ENCODE results near the gene KIF13A.
"Not testable (repeated sequence)": the region's sequence is repeated elsewhere in the genome, so short reads cannot be mapped to it uniquely, and the experiment has no call there.

Gene KIF13A

DNA sequence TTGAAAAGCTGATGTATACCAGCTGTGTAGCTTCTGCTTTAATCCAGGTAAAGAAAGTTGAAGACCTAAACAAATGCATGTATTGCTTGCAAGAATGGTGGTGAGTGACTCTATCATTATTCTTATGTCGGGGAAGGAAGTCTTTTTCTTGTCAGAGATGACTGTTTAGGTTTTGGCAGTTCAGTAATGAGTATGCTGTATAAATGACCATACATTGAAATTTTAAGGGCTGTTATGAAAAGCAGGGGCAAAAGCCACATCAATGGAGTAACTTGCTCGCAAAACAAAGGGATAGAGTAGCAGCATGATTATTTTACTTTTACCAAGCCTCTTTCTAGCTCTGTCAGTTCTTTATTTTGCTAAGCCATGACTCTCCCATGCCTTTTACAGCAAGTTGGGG lies 224.8 kb downstream of the KIF13A start:
- DNase-seq: no peak

DNA sequence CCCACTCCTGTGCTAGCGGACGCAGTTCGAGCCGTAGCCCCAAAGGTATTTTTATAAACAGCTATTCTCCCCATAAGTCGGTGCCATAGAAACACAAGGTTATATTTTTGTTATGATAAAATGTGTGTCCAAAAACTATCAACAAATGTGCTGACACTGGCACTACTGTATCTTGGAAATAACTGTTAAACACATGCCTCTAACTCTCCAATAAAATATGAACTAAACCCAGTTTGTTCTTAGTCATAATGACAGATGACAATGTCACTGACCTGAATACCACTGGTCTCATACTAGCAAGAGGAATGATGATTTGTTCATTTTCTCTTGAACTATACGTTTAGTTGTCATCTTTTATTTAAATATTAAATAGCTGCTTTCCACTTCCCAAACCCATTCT lies 229.3 kb downstream of the KIF13A start:
- no peak for DNase-seq

DNA sequence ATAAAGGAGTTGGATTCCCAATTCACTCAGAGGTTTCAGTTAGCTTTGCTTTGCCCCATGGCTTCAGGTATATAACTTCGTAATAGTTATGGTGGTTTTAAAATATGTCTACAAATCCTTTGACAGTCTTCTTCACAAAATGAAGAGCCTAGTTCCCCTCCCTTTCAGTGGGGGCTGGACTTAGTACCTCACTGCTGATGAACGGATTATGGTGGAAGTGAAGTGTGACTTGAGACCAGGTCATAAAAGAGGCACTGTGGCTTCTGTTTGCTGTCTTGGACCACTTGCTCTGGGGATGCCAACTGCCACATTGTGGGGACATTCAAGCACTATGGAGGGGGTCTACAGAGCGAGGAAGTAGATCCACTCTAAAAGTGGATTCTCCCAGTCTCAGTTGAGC lies 233.2 kb downstream of the KIF13A start:
- DNase-seq: no peak

DNA sequence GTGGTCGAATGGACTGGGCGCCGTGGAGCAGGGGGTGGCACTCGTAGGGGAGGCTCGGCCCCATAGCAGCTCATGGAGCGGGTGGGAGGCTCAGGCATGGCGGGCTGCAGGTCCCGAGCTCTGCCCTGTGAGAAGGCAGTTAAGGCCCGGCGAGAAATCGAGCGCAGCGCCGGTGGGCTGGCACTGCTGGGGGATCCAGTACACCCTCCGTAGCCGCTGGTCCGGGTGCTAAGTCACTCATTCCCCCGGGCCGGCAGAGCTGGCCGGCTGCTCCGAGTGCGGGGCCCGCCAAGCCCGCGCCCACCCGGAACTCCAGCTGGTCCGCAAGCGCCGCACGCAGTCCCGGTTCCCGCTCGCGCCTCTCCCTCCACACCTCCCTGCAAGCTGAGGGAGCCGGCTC lies 242.1 kb downstream of the KIF13A start:
- not testable (repeated sequence) for DNase-seq

DNA sequence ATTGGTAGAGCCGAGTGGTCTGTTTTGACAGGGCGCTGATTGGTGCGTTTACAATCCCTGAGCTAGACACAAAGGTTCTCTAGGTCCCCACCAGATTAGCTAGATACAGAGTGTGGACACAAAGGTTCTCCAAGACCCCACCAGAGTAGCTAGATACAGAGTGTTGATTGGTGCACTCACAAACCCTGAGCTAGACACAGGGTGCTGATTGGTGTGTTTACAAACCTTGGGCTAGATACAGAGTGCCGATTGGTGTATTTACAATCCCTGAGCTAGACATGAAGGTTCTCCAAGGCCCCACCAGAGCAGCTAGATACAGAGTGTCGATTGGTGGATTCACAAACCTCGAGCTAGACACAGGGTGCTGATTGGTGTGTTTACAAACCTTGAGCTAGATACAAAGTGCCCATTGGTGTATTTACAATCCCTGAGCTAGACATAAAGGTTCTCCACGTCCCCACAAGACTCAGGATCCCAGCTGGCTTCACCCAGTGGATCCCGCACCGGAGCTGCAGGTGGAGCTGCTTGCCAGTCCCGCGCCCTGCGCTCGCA lies 242.6 kb downstream of the KIF13A start:
- not testable (repeated sequence) for DNase-seq

DNA sequence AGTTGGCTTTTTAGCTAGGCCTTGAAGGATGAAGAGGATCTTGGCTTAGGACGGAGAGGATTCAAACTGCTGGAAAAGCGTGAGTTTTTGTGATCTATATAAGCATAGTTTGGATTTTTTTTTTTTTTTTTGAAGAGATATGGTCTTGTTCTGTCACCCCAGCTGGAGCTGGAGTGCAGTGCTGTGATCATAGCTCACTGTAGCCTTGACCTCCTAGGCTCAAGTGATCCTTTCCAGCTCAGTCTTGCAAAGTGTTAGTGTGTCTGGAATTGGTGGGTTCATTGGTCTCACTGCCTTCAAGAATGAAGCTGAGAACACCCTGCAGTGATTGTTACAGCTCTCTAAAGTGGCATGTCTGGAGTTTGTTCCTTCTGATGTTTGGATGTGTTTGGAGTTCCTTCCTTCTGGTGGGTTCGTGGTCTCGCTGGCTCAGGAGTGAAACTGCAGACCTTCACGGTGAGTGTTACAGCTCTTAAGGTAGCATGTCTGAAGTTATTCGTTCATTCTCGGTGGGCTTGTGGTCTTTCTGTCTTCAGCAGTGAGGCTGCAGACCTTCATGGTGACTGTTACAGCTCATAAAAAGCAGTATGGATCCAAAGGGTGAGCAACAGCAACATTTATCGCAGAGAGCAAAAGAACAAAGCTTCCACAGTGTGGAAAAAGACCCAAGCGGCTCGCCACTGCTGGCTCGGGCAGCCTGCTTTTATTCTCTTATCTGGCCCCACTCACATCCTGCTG lies 243.2 kb downstream of the KIF13A start:
- no peak for DNase-seq

DNA sequence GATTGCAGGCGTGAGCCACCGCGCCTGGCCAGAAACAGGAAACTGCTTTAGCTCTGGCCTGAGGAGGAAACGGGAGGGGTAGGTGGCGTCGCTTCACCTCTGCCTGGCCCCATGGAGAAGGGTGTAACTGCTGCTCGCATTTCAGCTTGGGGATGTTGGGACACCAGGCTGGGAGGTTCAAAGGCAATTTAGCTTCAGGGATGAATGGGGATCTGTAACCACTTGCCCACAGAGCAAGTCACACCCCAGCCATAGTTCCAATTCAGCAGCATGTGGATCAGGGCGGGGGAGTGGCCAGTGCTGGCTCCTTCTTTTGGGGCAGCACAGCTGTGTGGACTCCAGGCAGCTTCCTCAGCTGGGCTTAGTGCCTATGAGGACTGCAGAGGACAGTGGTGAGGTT lies 245.9 kb downstream of the KIF13A start:
- DNase-seq: no peak

DNA sequence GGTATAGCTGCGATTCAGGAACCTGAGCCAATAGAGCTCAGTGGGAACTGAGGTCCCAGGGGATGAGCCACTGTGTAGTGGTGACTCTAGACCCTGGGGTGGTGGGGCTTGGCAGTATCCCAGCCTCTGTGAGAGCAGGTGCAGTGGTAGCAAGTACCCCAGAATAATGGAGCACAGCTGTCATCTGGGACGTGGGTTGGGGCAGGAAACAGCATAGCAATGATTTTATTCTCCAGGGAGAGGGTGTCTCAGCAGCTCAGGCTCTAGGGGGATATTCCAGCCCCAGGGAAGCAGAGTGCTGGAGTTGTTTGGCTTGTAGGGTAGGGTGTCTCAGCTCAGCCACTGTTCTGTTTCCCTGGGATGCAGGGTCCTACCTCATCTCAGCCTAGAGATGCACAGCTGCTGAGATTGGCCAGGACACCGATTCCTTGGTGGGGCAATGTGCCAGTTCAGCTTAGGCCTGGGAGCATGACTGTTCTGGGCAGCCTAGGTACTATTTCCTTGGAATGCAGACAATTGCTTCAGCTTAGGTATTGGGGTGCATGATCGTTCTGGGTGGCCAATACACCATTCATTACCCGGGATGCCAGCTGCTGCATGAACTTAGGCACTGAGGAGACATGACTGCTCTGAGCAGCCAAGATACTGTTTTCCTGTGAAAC lies 246.7 kb downstream of the KIF13A start:
- DNase-seq: no peak

DNA sequence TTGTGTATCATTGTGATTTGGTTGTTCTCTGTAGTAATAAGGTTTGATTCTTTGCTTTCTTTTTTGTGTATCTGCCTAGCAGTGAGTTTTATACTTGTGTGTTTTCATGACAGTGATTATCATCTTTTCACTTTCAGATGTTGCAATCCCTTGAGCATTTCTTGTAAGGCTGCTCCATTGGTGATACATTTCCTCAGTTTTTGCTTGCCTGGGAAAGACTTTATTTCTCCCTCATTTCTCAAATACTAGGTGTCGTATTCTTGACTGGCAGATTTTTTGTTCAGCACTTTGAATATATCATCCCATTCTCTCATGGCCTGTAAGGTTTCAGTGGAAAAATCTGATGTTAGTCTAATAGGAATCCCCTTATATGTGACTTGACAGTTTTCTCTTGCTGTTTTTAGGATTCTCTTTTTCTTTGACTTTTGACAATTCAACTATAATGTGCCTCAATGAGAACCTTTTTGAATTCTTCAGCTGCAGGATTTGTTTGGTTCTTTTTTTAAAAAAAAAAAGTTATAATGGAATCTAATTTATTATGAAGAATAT lies 249.7 kb downstream of the KIF13A start:
- DNase-seq: no peak

DNA sequence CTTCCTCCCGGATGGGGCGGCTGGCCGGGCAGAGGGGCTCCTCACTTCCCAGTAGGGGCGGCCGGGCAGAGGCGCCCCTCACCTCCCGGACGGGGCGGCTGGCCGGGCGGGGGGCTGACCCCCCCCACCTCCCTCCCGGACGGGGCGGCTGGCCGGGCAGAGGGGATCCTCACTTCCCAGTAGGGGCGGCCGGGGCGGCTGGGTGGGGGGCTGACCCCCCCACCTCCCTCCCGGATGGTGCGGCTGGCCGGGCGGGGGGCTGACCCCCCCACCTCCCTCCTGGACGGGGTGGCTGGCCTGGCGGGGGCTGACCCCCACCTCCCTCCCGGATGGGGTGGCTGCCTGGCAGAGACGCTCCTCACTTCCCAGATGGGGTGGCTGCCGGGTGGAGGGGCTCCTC lies 252.1 kb downstream of the KIF13A start:
- not testable (repeated sequence) for DNase-seq

DNA sequence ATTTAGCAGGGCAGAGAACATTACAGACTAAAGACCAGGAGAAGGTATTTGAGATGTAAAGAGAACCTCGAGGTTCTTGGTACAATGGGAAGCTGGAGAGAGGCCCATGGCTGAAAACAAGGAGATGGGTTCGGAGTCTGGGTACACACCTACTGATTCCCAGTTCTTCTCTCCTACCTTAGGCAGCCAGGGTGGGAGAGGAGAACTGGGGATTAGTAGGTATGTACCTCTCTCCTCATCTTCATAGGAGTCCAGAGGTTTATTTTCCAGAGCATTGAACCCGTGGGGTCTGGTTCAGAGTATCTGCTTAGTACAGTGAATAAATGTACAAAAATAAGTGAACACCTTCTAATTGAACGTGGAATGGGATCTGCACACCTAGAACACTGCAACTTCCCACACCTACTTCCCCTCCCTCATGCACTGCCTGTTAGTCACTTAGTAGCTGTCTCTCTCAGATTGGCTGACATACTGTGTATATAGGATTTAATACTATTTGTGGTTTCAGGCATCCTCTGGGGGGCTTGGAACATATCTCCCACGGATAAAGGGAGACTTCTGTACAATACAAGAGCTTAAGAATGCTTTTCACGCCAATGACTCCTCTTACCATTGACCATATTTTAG lies 257.2 kb downstream of the KIF13A start:
- DNase-seq: no peak

DNA sequence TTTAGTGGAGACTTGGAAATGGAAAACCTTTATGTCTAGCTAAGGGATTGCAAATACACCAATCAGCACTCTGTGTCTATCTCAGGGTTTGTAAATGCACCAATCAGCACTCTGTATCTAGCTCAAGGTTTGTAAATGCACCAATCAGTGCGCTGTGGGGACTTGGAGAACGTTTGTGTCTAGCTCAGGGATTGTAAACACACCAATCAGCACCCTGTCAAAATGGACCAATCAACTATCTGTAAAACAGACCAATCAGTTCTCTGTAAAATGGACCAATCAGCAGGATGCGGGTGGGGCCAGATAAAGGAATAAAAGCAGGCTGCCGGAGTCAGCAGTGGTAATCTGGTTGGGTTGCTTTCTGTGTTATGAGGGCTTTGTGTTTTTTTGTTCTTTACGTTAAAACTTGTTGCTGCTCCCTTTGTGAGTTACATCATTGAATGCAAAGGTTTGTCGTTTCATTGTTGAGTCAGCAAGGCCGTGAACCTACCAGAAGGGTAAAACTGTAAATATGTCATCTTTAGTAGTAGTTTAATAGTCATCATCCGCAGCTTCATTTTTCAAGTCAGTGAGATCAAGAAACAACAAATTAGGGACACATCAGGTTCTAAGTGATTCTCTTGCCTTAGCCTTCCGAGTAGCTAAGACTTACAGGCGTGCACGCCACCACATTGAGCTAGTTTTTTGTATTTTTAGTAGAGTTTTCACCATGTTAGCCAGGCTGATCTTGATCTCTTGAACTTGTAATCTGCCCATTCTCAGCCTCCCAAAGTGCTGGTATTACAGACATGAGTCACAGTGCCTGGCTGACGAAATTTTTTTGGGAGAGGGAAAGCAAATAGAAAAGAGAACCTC lies 258.0 kb downstream of the KIF13A start:
- DNase-seq: no peak

DNA sequence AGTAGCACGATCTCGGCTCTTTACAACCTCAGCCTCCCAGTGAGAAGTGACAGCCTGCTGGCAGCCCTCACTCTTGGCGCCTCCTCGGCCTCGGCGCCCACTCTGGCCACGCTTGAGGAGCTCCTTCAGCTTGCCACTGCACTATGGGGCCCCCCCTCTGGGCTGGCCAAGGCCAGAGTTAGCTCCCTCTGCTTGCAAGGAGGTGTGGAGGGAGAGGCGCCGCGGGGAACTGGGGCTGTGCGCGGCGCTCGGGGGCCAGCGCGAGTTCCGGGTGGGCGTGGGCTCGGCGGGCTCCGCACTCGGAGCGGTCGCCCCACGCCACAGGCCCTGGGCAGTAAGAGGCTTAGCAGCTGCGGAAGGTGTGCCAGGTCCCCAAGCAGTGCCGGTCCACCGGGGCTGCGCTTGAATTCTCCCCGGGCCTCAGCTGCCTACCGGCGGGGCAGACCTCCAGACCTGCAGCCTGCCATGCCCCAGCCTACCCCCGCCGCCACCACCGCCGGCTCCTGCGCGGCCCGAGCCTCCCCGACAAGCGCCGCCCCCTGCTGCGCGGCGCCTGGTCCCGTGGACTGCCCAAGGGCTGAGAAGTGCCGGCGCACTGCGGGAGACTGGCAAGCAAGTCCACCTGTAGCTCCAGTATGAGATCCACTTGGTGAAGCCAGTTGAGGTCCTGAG lies 258.7 kb downstream of the KIF13A start:
- no peak for DNase-seq

DNA sequence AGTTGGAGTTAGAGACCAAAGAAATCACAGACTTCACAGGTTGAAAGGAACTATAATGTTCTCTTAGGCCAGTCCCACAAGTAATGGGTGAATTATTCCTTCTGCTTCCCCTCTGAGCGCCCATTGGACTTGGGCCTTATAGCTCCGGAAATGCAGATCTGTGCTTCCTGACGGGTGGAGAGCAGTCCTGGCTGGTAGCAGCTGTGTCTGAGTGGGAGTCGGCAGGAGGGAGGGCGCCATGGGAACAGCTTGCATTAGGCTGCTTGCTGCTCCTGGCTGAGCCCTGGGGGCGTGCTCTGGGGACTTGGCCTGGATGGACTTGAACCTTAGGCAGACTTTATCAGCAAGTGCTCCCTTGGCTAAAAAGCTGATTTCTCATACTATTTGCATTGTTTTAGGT lies 262.4 kb downstream of the KIF13A start:
- no peak for DNase-seq

DNA sequence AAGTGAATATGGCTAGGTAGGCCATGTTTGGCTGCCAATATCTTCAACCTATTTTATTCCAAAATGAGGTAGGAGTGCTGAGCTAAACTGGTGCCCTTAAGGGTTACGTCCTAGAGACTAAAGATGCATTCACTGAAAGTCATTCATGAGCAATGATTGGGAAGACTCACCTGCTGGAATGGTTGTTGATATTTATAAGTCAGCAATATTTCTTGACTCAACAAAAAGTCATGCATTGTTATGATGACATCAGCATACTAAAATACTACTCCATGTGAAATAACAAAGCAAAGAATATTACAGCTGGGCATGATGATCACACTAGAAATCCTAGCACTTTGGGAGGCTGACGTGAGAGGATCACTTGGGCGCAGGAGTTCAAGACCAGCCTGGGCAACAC lies 263.1 kb downstream of the KIF13A start:
- DNase-seq: no peak

DNA sequence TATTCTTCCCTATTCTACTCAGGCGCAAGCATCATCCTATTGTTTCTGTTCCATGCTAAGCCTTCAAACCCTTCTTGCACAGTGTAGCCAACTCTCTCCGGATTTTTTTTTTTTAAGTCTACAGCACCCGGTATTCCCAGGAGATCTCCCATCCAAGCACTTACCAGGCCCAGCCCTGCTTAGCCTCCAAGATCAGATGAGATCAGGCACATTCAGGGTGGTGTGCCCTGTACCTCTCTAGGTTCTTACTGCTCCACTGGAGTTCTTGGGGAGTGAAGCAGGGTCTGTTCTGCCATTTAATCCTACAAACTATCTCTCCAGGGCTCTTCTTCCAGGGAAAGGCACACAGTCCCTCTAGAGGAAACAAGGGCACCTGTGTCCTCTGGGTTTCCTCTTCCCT lies 265.8 kb downstream of the KIF13A start:
- DNase-seq: no peak

DNA sequence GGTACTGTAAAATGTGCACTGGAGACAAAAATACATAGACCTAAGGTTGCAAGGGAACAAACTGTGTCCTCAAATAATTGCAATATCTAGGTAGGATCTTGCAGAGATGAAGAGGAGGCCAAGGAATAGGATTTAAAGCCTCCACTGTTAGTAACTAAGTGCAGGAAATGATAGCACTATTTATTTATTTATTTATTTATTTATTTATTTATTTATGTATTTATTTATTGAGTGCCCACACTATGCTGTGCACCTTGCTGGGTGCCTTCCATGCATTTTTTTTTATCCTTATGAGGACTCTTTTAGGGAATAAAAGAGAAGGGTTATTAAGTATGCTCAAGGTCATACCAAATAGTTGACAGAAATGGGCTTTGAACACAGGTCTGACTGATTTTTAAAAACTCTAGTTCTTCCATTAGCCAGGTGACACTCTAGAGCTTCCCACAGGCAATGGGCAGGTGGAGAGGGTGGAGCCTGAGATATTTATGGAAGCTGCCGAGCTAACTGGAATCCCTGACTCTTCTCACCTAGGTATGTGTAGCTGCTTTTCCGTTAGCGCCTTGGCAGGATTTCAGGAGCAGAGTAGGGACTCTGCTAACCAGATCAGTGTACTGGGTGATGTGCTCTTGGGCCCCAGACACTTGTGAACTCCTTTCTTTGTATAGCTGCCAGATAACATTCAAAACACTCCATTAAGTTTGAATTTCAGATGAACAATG lies 268.0 kb downstream of the KIF13A start:
- DNase-seq: no peak

DNA sequence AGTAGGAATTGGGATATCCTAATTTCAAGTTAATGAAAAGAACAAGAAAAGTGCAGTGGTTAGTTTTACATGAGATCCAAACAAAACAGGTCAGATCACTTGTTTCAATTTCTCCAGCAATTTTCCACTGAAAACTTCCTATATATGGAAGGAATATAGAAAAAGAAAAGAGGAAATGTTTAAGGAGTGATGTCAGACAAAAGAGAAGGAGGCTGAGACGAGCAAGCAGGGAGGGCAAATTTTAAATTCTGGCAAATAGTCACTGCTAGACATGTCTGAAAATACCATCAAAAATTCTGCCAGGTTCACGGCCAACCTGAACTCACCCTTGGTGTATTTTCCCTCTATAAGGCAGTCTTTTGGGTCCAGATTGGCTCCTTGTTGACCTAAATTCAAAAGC lies 271.2 kb downstream of the KIF13A start:
- no peak for DNase-seq

DNA sequence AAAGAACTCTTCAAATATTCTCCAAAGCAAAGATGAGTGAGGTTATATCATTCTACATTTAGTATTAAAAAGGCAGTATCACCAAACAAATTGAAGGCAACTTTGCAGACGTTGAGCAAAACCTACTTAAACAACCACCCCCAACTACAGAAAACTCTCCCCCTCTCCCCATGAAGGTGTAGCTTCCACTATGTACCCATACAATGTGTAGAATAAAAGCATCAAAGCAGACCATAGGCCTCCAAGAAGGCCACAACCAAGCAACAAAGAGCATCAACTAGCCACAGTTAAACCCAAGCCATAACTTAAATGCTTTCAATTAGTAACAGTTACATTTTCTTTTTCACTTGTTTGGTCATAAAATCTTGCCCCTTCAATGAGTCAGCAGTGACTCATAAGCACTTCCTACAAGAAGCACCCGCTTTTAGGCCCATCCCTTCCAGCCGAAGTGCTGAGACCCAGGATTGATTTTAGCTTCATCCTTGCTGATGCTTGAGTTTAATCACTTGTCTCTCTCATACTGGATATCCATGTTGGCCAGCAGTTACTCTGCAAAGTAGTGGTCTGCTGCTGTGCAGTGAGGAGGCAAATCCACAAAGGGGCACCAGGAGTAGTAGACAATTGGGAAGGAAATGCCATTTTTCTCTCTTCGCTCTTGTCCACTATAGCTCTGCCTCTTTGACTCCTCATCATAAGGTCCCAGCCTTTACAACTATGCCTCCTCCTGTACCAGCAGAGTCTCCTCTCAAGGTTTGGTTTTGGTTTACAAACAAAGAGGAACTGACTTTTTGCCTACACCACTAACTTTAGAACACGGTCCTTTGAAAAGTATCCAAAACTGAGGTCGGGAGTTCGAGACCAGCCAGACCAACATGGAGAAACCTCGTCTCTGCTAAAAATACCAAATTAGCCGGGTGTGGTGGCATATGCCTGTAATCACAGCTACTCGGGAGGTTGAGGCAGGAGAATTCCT lies 272.3 kb downstream of the KIF13A start:
- DNase-seq: no peak

DNA sequence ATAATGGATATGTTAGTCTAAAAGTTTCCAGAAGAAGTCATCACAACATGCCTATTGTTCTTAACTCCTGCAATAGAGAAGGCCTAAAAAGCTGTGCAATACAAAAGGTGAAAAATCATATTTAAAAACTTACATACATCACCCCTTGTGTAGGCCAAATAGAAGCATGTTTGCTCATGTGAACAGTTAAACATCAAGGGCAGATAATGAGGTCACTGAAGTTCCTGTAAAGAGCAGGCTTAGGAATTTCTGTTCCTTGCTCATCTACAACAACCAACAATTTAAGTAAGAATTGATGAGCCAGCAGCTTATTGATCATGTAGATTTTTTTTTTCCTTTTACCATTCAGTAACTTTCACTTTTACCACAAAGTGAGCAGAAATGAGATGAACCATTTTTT lies 273.3 kb downstream of the KIF13A start:
- no peak for DNase-seq
